ENCODE data around the gene PTPRN2.
"Not testable (repeated sequence)": the region's sequence is repeated elsewhere in the genome, so short reads cannot be mapped to it uniquely, and the experiment has no call there.

The PTPRN2 gene

GRCh38 chr7:158385496-158386354 is 201.9 kb downstream of the PTPRN2 start:
- DNase-seq (ENCODE audit: low spot score): not testable (repeated sequence)

GRCh38 chr7:158384746-158385145 is 202.9 kb downstream of the PTPRN2 start:
- no peak for DNase-seq (ENCODE audit: low spot score)

GRCh38 chr7:158383665-158384064 is 204.0 kb downstream of the PTPRN2 start:
- no peak for DNase-seq (ENCODE audit: low spot score)

- no peak for DNase-seq (ENCODE audit: low spot score)
Measured at GRCh38 chr7:158382363-158383254, 205.0 kb downstream of the PTPRN2 start.

- no peak for DNase-seq (ENCODE audit: low spot score)
Measured at GRCh38 chr7:158381956-158382355, 205.7 kb downstream of the PTPRN2 start.

GRCh38 chr7:158378978-158379377 is 208.6 kb downstream of the PTPRN2 start:
- DNase-seq (ENCODE audit: low spot score): no peak

- DNase-seq (ENCODE audit: low spot score): no peak
Measured at GRCh38 chr7:158377800-158378623, 209.6 kb downstream of the PTPRN2 start.

- not testable (repeated sequence) for DNase-seq (ENCODE audit: low spot score)
Measured at GRCh38 chr7:158376839-158377186, 210.8 kb downstream of the PTPRN2 start.

- not testable (repeated sequence) for DNase-seq (ENCODE audit: low spot score)
Measured at GRCh38 chr7:158376146-158376838, 211.3 kb downstream of the PTPRN2 start.

GRCh38 chr7:158375034-158375433 is 212.6 kb downstream of the PTPRN2 start:
- DNase-seq (ENCODE audit: low spot score): no peak

GRCh38 chr7:158374586-158374985 is 213.0 kb downstream of the PTPRN2 start:
- DNase-seq (ENCODE audit: low spot score): no peak

GRCh38 chr7:158374146-158374545 is 213.5 kb downstream of the PTPRN2 start:
- no peak for DNase-seq (ENCODE audit: low spot score)

- no peak for DNase-seq (ENCODE audit: low spot score)
Measured at GRCh38 chr7:158373476-158374133, 214.0 kb downstream of the PTPRN2 start.

GRCh38 chr7:158372400-158373342 is 215.0 kb downstream of the PTPRN2 start:
- no peak for DNase-seq (ENCODE audit: low spot score)

GRCh38 chr7:158371856-158372255 is 215.8 kb downstream of the PTPRN2 start:
- DNase-seq (ENCODE audit: low spot score): no peak

- no peak for DNase-seq (ENCODE audit: low spot score)
Measured at GRCh38 chr7:158369866-158370265, 217.8 kb downstream of the PTPRN2 start.

GRCh38 chr7:158369290-158369689 is 218.3 kb downstream of the PTPRN2 start:
- DNase-seq (ENCODE audit: low spot score): no peak

- no peak for DNase-seq (ENCODE audit: low spot score)
Measured at GRCh38 chr7:158368449-158368848, 219.2 kb downstream of the PTPRN2 start.

- DNase-seq (ENCODE audit: low spot score): no peak
Measured at GRCh38 chr7:158367634-158367982, 220.0 kb downstream of the PTPRN2 start.

Data from LoVo (cell line).